ENCODE results near the gene ARHGEF9. TPM values are rescaled to one million over a fixed set of nuclear protein-coding genes. Genes with fewer than 3 reads are reported as not detected.

The ARHGEF9 gene
- total and polyA plus RNA-seq, 2 of the 8 experiments (the other 6 are each of a cell fraction or from before 2014, with no cell fraction given): 28.7 to 31.8 TPM

DNA sequence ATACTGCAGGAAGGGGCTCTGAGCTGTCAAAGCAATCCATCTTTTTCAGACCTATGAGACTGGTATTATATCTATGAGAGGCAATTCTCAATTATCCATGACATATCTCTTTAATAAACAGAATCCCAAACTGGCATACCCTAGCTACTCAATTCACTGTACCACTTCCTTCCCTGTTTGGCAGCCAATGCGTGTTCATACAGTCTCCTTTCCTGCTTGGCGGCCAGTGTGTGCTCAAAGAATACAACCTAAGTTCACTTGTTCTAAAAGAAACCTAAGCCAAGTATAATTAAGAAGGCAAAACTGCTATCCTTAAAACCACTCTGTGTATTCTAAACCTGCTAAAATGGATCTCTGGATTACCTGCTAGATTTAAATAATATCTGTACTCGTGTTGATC lies 38.3 kb downstream of the ARHGEF9 start:
- peaks cover 0 to 3% of the 10 kb centered on the region in 2 experiments for H4K20me1 ChIP-seq (replicated peaks in 1 of 2; ENCODE audit: control insufficient read depth in 1 of 2, insufficient read depth in 2 of 2, low read length in 2 of 2)
- no peaks in the 10 kb centered on the region for H3K23me2 ChIP-seq (ENCODE audit: low read depth, low read length)
- no peak overlapping the region for H2AFZ ChIP-seq (ENCODE audit: low read length)
- H3K79me2 ChIP-seq (ENCODE audit: control insufficient read depth in 1 of 2, insufficient read depth in 2 of 2, low read length in 2 of 2): peaks cover 0 to 90% of the 10 kb centered on the region in 2 experiments; a peak in 3 of 4 replicates
- no peak overlapping the region for H2AK5ac ChIP-seq (ENCODE audit: low read depth, low read length)
- 77% methylated on average over 3 of the region's 3 CpGs; no CpG with 5 or more reads in 1 of the 2 experiments for WGBS, 2 experiments (ENCODE audit: extremely low coverage in 1 of 2, insufficient coverage in 1 of 2, insufficient read length in 1 of 2, insufficient replicate concordance in 2 of 2, low coverage in 1 of 2, low lambda C conversion rate in 2 of 2, missing lambda C conversion rate in 1 of 2)
- CTCF ChIA-PET (ENCODE audit: partially characterized antibody): interaction anchor here (2.3 kb wide), 1 partner anchor 15 kb away, joined by 7 read pairs; no protein-coding TSS in a partner anchor
- no peak overlapping the region for H3K56ac ChIP-seq (replicated peaks; ENCODE audit: insufficient read length, low read depth, low read length)
- FAIRE-seq (no peak), DNase-seq (ENCODE audit: low read depth in 1 of 2, low spot score in 2 of 2) (no peak)
- no peak overlapping the region for H3K9ac ChIP-seq (replicated peaks in 1 of 4; ENCODE audit: extremely low read depth in 1 of 4, low read depth in 3 of 4, low read length in 3 of 4)
- H3K9me3 ChIP-seq (ENCODE audit: insufficient read depth in 2 of 2, low read depth in 1 of 2, low read length in 1 of 2): no peaks in the 10 kb centered on the region
- no peak overlapping the region for H3K4me2 ChIP-seq (ENCODE audit: insufficient read depth in 1 of 2, low read depth in 2 of 2, low read length in 2 of 2)
- POLR2A ChIA-PET (ENCODE audit: partially characterized antibody): no interaction called here
- H2BK20ac ChIP-seq (ENCODE audit: low read length): no peak overlapping the region
- H3K4me1 ChIP-seq (replicated peaks in 1 of 4; ENCODE audit: control insufficient read depth in 3 of 4, insufficient read depth in 4 of 4, low read length in 3 of 4): peaks cover 0 to 4% (median 1%) of the 10 kb centered on the region in 4 experiments; a peak in 4 of 7 replicates
- no peaks in the 10 kb centered on the region for H3K79me1 ChIP-seq (ENCODE audit: low read depth, low read length)
- no peak overlapping the region for H3K18ac ChIP-seq (ENCODE audit: extremely low read depth, low read length)
- H2BK12ac ChIP-seq (ENCODE audit: low read depth, low read length): no peak overlapping the region
- no peak overlapping the region for H3K4ac ChIP-seq (replicated peaks; ENCODE audit: insufficient read length, low read depth, low read length)
- no peaks in the 10 kb centered on the region for H3K27me3 ChIP-seq (replicated peaks in 1 of 4; ENCODE audit: control insufficient read depth in 3 of 4, extremely low read depth in 1 of 4, insufficient read depth in 3 of 4, low read length in 3 of 4)
- H3K27ac ChIP-seq (ENCODE audit: low read depth, low read length): no peak overlapping the region
- no peaks in the 10 kb centered on the region for H3K36me3 ChIP-seq (ENCODE audit: control insufficient read depth in 2 of 4, insufficient read depth in 4 of 4, low read length in 3 of 4)
- no peak overlapping the region for H4K91ac ChIP-seq (replicated peaks; ENCODE audit: insufficient read length, low read length)
- H4K5ac ChIP-seq (ENCODE audit: insufficient read length, low read depth, low read length): no peak overlapping the region
- no peak overlapping the region for H2BK120ac ChIP-seq (replicated peaks; ENCODE audit: low read depth, low read length)
- H3K23ac ChIP-seq (ENCODE audit: insufficient read length): no peak overlapping the region
- no peak overlapping the region for H2BK15ac ChIP-seq (ENCODE audit: low read length)
- no peak overlapping the region for H3K14ac ChIP-seq (ENCODE audit: insufficient read length)
- no peak overlapping the region for H3K4me3 ChIP-seq (ENCODE audit: extremely low read depth in 1 of 4, insufficient read depth in 2 of 4, low read depth in 3 of 4, low read length in 4 of 4)
- H2BK5ac ChIP-seq (ENCODE audit: low read depth, low read length): no peak overlapping the region
- H4K8ac ChIP-seq (ENCODE audit: extremely low read depth, insufficient read depth, low read length): no peak overlapping the region
- no peak for TF ChIP-seq E2F6 (IDR thresholded peaks at IDR 0.05)
- TF ChIP-seq RNF2 (IDR thresholded peaks at IDR 0.05; ENCODE audit: borderline replicate concordance, low read depth, low read length, missing control alignments, poor library complexity, severe bottlenecking): no peak
- TF ChIP-seq, protein P1, sequence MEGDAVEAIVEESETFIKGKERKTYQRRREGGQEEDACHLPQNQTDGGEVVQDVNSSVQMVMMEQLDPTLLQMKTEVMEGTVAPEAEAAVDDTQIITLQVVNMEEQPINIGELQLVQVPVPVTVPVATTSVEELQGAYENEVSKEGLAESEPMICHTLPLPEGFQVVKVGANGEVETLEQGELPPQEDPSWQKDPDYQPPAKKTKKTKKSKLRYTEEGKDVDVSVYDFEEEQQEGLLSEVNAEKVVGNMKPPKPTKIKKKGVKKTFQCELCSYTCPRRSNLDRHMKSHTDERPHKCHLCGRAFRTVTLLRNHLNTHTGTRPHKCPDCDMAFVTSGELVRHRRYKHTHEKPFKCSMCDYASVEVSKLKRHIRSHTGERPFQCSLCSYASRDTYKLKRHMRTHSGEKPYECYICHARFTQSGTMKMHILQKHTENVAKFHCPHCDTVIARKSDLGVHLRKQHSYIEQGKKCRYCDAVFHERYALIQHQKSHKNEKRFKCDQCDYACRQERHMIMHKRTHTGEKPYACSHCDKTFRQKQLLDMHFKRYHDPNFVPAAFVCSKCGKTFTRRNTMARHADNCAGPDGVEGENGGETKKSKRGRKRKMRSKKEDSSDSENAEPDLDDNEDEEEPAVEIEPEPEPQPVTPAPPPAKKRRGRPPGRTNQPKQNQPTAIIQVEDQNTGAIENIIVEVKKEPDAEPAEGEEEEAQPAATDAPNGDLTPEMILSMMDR (IDR thresholded peaks at IDR 0.05; ENCODE audit: control extremely low read depth in 1 of 3, insufficient read depth in 1 of 3, low read depth in 1 of 3, low read length in 3 of 3): no peak
- TF ChIP-seq SIRT6 (IDR thresholded peaks at IDR 0.05; ENCODE audit: low read length): no peak
- TF ChIP-seq SP2 (IDR thresholded peaks at IDR 0.05; ENCODE audit: low read length): no peak
